Natural killer cell (primary cell): ENCODE results near the gene TMEM135. TPM values are rescaled to one million over a fixed set of nuclear protein-coding genes. Genes with fewer than 3 reads are reported as not detected.

ENCODE experiments used
- ATAC-seq, 3 donors: fragments of 150-1000 bp in 2 of 3; fragments of 200-7000 bp in 1 of 3; cut with Tn5 transposase; 1 replicate in 1 of 3; 2 replicates in 2 of 3; pipeline ENCODE4 v1.10.0; 2021; ENCODE audit warnings: mild to moderate bottlenecking in 2 of 3, moderate library complexity in 2 of 3
- DNase-seq, 2 donors: peaks; one replicate each; pipeline versions ENCODE4 v3.0.0 to v3.0.0-alpha.2; 2013 to 2021; ENCODE audit warnings: mixed read lengths in 1 of 2
- H3K27ac ChIP-seq: one replicate; pipeline ENCODE4 v1.5.1; 2013; ENCODE audit warnings: mild to moderate bottlenecking, low read length
- H3K27me3 ChIP-seq: one replicate; pipeline ENCODE4 v1.6.1; 2013; ENCODE audit warnings: low read length; ENCODE audit not compliant: control insufficient read depth, insufficient read depth
- H3K36me3 ChIP-seq: one replicate; pipeline ENCODE4 v1.6.1; 2013; ENCODE audit warnings: low read length; ENCODE audit not compliant: control insufficient read depth, insufficient read depth
- H3K4me1 ChIP-seq: one replicate; pipeline ENCODE4 v1.6.1; 2013; ENCODE audit warnings: low read length; ENCODE audit not compliant: control insufficient read depth, insufficient read depth
- H3K4me3 ChIP-seq: one replicate; pipeline ENCODE4 v1.5.1; 2013; ENCODE audit warnings: low read length
- H3K9me3 ChIP-seq: one replicate; pipeline ENCODE4 v1.6.1; 2013; ENCODE audit warnings: low read length; ENCODE audit not compliant: control insufficient read depth, insufficient read depth
- H3K27ac Mint-ChIP-seq, 2 donors: one replicate each; pipeline ENCODE4 v1.8.0; 2022; ENCODE audit warnings: mild to moderate bottlenecking in 2 of 2, mixed read lengths in 2 of 2, moderate library complexity in 1 of 2
- H3K27me3 Mint-ChIP-seq, 2 donors: one replicate each; pipeline ENCODE4 v1.8.0; 2022; ENCODE audit warnings: low read depth in 2 of 2, mixed read lengths in 2 of 2
- H3K36me3 Mint-ChIP-seq: one replicate; pipeline ENCODE4 v1.8.0; 2022; ENCODE audit warnings: mixed read lengths
- H3K4me1 Mint-ChIP-seq, 2 donors: one replicate each; pipeline ENCODE4 v1.8.0; 2022; ENCODE audit warnings: mixed read lengths in 2 of 2
- H3K4me3 Mint-ChIP-seq: one replicate; pipeline ENCODE4 v1.8.0; 2022; ENCODE audit warnings: mild to moderate bottlenecking, moderate library complexity, mixed read lengths
- H3K9me3 Mint-ChIP-seq, 2 donors: one replicate each; pipeline ENCODE4 v1.8.0; 2022; ENCODE audit warnings: mixed read lengths in 2 of 2
- CTCF ChIP-seq: fragments of 200-600 bp; IDR thresholded peaks from one replicate; pipeline ENCODE4 v1.8.0; 2022; ENCODE audit warnings: antibody characterized with exemption
- WGBS: methylation state at CpG from one replicate; pipeline ENCODE4 v1.1.7; 2013; ENCODE audit warnings: missing lambda C conversion rate; ENCODE audit not compliant: insufficient coverage; 5-methylcytosine and 5-hydroxymethylcytosine counted together
- intact Hi-C: fragments of 100-400 bp; cut with micrococcal nuclease; formaldehyde crosslinking; loops from one replicate; pipeline ENCODE4 v1.14.2; 2022
- total RNA-seq, 4 donors: library from RNA; stranded (reverse); fragments of 120-200 nt in 1 of 4; gene quantifications; one replicate each; pipeline versions ENCODE4 v1.2.3 to v1.2.4, GENCODE V29; 2013 to 2022

Gene TMEM135
- total RNA-seq, 3 donors from 2014 or later (not counting 1 experiment from before 2014, with no cell fraction given), result 18.8 to 42.0 (median 36.1) TPM

GRCh38 chr11:87368858-87369480, 331.2 kb downstream of the TMEM135 start:
- WGBS, result 27% methylated on average over 4 of the region's 5 CpGs
- DNase-seq, result no peak

GRCh38 chr11:87369888-87370287, 332.2 kb downstream of the TMEM135 start:
- TF ChIP-seq CTCF, result no peak
- no peak overlapping the region for H3K27ac ChIP-seq
- H3K9me3 ChIP-seq, result no peaks in the 10 kb centered on the region

More at GRCh38 chr11:87368858-87369480, 331.2 kb downstream of the TMEM135 start:
- no peak for TF ChIP-seq CTCF
- Mint-ChIP-seq H3K9me3 (no peaks in the 10 kb centered on the region), H3K27ac (no peak overlapping the region), H3K4me1 (no peaks in the 10 kb centered on the region), H3K27me3 (peaks cover 7 to 20% of the 10 kb centered on the region in 2 donors), H3K4me3 (no peak overlapping the region), H3K36me3 (no peaks in the 10 kb centered on the region)
- ATAC-seq, result no peak
- no peaks in the 10 kb centered on the region for H3K36me3 ChIP-seq
- H3K27ac ChIP-seq, result no peak overlapping the region
- H3K4me1 ChIP-seq, result no peaks in the 10 kb centered on the region
- intact Hi-C loops, result no loop called here
- no peak overlapping the region for H3K4me3 ChIP-seq
- no peaks in the 10 kb centered on the region for H3K27me3 ChIP-seq
- no peaks in the 10 kb centered on the region for H3K9me3 ChIP-seq

GRCh38 chr11:87372065-87372464, 334.3 kb downstream of the TMEM135 start:
- WGBS, result 89% methylated on average over 2 of the region's 3 CpGs
- Mint-ChIP-seq H3K36me3 (no peaks in the 10 kb centered on the region), H3K27me3 (peaks cover 9 to 36% of the 10 kb centered on the region in 2 donors), H3K4me1 (no peaks in the 10 kb centered on the region), H3K9me3 (no peaks in the 10 kb centered on the region), H3K27ac (no peak overlapping the region), H3K4me3 (no peak overlapping the region)
- no peak overlapping the region for H3K27ac ChIP-seq
- DNase-seq (no peak), ATAC-seq (no peak)
- no peaks in the 10 kb centered on the region for H3K36me3 ChIP-seq
- H3K9me3 ChIP-seq, result no peaks in the 10 kb centered on the region
- intact Hi-C loops, result no loop called here
- no peak for TF ChIP-seq CTCF
- no peaks in the 10 kb centered on the region for H3K27me3 ChIP-seq
- no peaks in the 10 kb centered on the region for H3K4me1 ChIP-seq
- no peak overlapping the region for H3K4me3 ChIP-seq

More at GRCh38 chr11:87369888-87370287, 332.2 kb downstream of the TMEM135 start:
- Mint-ChIP-seq H3K27me3 (peaks cover 7 to 20% of the 10 kb centered on the region in 2 donors), H3K4me1 (no peaks in the 10 kb centered on the region), H3K9me3 (no peaks in the 10 kb centered on the region), H3K4me3 (no peak overlapping the region), H3K36me3 (no peaks in the 10 kb centered on the region), H3K27ac (no peak overlapping the region)
- Histone ChIP-seq H3K4me3 (no peak overlapping the region), H3K36me3 (no peaks in the 10 kb centered on the region), H3K4me1 (no peaks in the 10 kb centered on the region), H3K27me3 (no peaks in the 10 kb centered on the region)
- ATAC-seq (no peak), DNase-seq (no peak)
- intact Hi-C loops, result no loop called here
- 83% methylated on average over 4 of the region's 4 CpGs for WGBS

Other genes starting within 250 kb of the TMEM135 start
- 10 to 100 TPM; 79.3 to 96.5 (median 84.3) TPM for gene PRSS23, start 237.4 kb upstream of the TMEM135 start, total RNA-seq
- under 1 TPM; 0.02 to 0.11 (median 0.05) TPM for gene FZD4, start 82.5 kb upstream of the TMEM135 start, total RNA-seq